ENCODE measurements around the gene MDN1.
"Not testable (repeated sequence)": the region's sequence is repeated elsewhere in the genome, so short reads cannot be mapped to it uniquely, and the experiment has no call there.

Gene MDN1

GRCh38 chr6:89749918-89750317, 69.7 kb downstream of the MDN1 start:
- no peak overlapping the region for H3K4me3 ChIP-seq (ENCODE audit: control insufficient read depth, low read depth, low read length)
- no peak for DNase-seq (ENCODE audit: low read depth)
- TF ChIP-seq CTCF (IDR thresholded peaks at IDR 0.05; ENCODE audit: control insufficient read depth, insufficient read depth, low read depth, low read length, missing control alignments), result no peak

GRCh38 chr6:89745716-89746115, 73.9 kb downstream of the MDN1 start:
- TF ChIP-seq CTCF (IDR thresholded peaks at IDR 0.05; ENCODE audit: control insufficient read depth, insufficient read depth, low read depth, low read length, missing control alignments), result no peak

GRCh38 chr6:89745096-89745495, 74.5 kb downstream of the MDN1 start:
- no peak for DNase-seq (ENCODE audit: low read depth)
- TF ChIP-seq CTCF (IDR thresholded peaks at IDR 0.05; ENCODE audit: control insufficient read depth, insufficient read depth, low read depth, low read length, missing control alignments), result no peak
- no peak overlapping the region for H3K4me3 ChIP-seq (ENCODE audit: control insufficient read depth, low read depth, low read length)

More at GRCh38 chr6:89745716-89746115, 73.9 kb downstream of the MDN1 start:
- H3K4me3 ChIP-seq (ENCODE audit: control insufficient read depth, low read depth, low read length), result no peak overlapping the region
- no peak for DNase-seq (ENCODE audit: low read depth)

- no peak for TF ChIP-seq CTCF (IDR thresholded peaks at IDR 0.05; ENCODE audit: control insufficient read depth, insufficient read depth, low read depth, low read length, missing control alignments)
- no peak for DNase-seq (ENCODE audit: low read depth)
- H3K4me3 ChIP-seq (ENCODE audit: control insufficient read depth, low read depth, low read length), result no peak overlapping the region
Observed at GRCh38 chr6:89736893-89737292, 82.7 kb downstream of the MDN1 start.

- DNase-seq (ENCODE audit: low read depth), result no peak
- TF ChIP-seq CTCF (IDR thresholded peaks at IDR 0.05; ENCODE audit: control insufficient read depth, insufficient read depth, low read depth, low read length, missing control alignments), result no peak
- no peak overlapping the region for H3K4me3 ChIP-seq (ENCODE audit: control insufficient read depth, low read depth, low read length)
Observed at GRCh38 chr6:89734526-89734925, 85.1 kb downstream of the MDN1 start.

- H3K4me3 ChIP-seq (ENCODE audit: control insufficient read depth, low read depth, low read length), result no peak overlapping the region
- TF ChIP-seq CTCF (IDR thresholded peaks at IDR 0.05; ENCODE audit: control insufficient read depth, insufficient read depth, low read depth, low read length, missing control alignments), result no peak
- no peak for DNase-seq (ENCODE audit: low read depth)
Observed at GRCh38 chr6:89731924-89732567, 87.5 kb downstream of the MDN1 start.

GRCh38 chr6:89731262-89731661, 88.3 kb downstream of the MDN1 start:
- not testable (repeated sequence) for DNase-seq (ENCODE audit: low read depth)

More at GRCh38 chr6:89731262-89731661, 88.3 kb downstream of the MDN1 start:
- not testable (repeated sequence) for H3K4me3 ChIP-seq (ENCODE audit: control insufficient read depth, low read depth, low read length)
